GM10847 (cell line): ENCODE measurements around the gene TMEM270.

ENCODE experiments used
- POLR2A ChIP-seq: IDR thresholded peaks from 2 replicates; pipeline ENCODE4 v1.6.1; 2011; ENCODE audit not compliant: insufficient read length; ENCODE audit errors: extremely low read depth

TMEM270 gene

DNA sequence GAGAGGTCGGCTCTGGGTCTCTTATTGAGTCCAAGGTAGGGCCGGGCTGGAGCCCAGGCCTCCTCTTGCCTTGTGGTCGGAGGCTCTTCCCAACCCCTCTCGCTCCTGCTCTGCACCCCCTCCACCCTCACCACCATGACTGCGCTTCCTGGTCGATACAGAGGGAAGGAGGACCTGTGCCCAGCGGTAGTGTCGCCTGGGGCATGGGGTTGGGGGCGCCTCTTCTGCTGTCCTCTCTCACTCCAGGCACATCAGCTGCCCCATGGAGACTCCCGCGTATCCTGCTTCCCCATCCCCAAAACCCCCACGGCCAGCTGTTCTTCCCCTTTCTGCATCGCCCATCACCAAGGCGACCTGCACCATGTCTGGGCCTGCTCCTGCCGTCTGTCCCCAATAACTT is 44.4 kb downstream of the TMEM270 start:
- no peak for TF ChIP-seq POLR2A

DNA sequence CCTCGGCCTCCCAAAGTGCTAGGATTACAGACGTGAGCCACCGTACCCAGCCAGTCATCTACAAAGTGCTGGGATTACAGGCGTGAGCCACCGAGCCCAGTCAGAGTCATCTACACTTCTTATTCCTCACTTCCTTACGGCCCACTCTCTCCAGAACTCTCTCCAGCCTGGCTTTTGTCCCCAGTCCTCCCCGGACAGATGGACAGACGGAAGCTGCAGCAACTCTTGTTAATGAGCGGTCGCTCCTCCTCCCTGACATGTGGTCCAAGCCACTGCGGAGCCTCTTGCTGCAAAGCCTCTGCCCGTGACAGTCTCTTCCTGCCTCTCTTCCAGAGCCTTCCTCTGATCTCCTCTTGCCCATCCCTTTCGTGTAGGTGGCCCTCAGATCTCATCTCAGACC is 45.9 kb downstream of the TMEM270 start:
- TF ChIP-seq POLR2A, result no peak

DNA sequence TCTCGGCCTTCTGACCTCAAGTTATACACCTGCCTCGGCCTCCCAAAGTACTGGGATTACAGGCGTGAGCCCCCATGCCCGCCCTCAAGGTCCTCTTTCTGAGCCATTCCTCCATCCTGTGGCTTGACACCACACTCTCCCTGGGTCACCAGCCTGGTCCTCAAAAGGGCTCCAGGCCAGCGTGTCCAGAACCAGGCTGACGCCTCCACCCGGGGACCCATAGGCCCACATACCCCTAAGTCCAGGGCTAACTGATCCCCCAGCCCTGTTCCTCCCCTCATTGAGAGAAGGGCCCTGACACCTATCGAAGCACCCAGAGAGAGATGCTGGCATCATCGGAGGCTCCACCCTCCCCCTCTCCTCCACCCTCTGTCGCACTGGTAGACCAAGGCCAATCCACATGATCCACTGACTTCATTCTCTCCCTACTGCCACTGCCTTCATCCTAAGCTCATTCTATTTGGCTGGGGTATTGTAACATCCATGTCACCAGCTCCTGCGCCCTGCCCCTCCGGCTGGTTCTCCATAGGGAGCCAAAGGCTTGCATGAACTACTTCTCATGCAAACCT is 46.7 kb downstream of the TMEM270 start:
- TF ChIP-seq POLR2A, result no peak

DNA sequence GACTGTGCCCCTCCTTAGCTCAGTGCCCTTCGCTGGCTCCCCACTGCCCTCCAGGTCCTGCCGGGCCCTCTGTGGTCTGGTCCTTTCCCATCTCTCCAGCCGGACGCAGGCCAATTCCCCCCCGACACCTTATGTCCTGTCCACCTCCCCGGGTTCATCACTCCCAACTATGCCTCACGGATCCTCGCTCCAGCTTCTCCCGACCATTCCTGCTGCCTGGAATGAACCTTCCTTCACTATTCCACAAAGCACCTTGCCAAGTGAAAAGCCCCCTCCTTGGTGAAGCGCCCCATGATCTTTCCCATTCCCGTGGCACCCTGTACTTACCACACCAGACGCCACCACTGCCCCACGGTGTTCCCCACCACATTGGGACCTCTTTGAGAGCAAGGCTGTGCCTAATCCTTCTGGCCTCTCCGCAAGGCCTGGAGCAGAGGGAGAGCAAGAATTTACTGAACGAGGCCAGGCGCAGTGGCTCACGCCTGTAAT is 47.2 kb downstream of the TMEM270 start:
- TF ChIP-seq POLR2A, result no peak

DNA sequence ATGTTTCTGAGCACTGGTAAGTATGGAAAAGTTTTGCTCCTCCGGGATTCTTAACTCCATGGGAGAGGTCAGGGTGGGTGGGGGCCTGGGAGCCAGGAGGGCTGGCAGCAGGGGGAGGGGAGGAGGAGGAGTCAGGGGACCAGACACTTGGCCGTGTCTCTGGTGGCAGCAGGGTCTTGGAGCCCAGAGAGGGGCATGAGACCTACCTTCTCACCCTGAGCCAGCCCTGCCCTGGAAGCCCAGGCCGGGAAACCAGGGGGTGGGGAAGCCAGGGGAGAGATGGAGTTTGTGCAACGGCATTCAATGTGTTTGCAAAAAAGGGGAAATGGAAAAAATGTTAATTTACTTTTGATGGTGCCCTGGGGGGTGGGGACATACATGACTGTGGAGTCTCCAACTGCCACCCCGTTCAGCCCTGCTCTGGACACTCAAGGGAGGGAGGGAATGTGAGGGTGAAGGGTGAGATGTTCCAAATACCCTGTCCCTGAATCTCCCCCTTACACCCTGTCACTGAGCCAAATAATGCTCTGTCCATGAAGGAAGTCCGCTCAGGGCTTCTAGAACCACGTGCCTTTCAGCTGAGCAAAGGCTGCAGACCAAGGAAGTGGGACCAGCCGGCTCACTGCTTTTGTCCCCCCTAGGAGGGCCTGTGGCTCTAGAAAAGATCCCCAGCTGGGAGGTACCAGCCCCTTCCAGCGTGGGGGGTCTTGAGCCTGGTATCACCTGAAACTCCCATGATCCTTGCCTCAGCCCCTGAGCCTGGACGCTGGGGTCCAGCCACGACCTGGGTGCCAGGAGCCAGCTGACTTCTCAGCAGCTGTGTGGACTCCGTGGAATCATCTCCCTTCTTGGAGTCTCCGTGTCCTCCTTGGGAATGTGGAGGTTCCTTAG is 48.3 kb downstream of the TMEM270 start:
- no peak for TF ChIP-seq POLR2A

DNA sequence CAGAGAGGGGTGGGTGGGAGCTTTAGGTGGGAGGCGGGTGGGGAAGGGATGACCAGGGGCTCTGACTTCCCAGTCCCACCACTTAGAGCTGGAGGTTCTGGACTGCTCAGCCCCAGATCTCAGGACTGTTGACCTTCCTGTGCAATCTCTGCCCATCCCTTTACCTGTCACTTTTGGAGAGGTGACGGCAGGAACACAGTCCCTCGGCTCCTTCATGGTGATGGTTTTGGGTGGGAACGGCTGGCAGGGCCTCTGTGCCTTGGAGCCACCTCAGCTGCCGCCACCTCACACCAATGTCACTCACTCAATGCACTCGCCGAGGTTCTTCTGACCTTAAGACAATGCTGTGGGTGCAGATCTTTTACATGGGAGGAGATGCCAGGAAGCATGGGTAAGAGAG is 49.0 kb downstream of the TMEM270 start:
- no peak for TF ChIP-seq POLR2A

DNA sequence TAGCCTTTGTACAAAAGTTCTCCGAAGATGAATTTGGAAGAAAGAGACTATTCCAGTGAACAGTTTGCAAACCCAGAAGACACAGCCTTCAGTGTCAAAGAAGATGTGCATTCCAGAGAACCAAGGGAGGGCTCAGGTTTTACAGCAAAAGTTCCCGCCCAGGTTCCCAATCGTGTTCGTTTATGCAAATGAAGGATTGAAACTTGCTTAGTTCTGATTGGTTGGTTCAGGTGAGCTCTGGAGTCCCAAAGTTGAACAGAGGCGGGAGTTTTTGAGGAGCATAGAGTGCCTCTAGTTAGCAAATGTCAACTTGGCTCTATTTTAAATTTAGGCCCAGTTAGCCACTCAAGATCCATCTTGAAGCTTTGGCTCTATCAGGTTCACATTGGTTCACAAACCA is 51.3 kb downstream of the TMEM270 start:
- TF ChIP-seq POLR2A, result no peak
